Fibroblast of lung (primary cell): ENCODE results near the gene CARS1. TPM values are rescaled to one million over a fixed set of nuclear protein-coding genes. Genes with fewer than 3 reads are reported as not detected.

ENCODE experiments used
- DNase-seq, 2 donors: peaks; one replicate each; pipeline versions ENCODE4 v3.0.0 to v3.0.0-alpha.2; 2010; ENCODE audit warnings: low read depth in 2 of 2
- H2AFZ ChIP-seq: 2 replicates; pipeline ENCODE4 v1.5.1; 2012; ENCODE audit warnings: low read length, control low read depth, inconsistent platforms
- H3K27ac ChIP-seq: 2 replicates; pipeline ENCODE4 v1.5.1; 2011; ENCODE audit warnings: low read length, control low read depth; ENCODE audit not compliant: insufficient read depth
- H3K27me3 ChIP-seq: 2 replicates; pipeline ENCODE4 v1.5.1; 2011; ENCODE audit warnings: mild to moderate bottlenecking, low read length; ENCODE audit not compliant: control insufficient read depth, insufficient read depth
- H3K36me3 ChIP-seq: 2 replicates; pipeline ENCODE4 v1.5.1; 2011; ENCODE audit warnings: low read length; ENCODE audit not compliant: control insufficient read depth, insufficient read depth
- H3K4me1 ChIP-seq: 2 replicates; pipeline ENCODE4 v1.5.1; 2011; ENCODE audit warnings: low read length; ENCODE audit not compliant: control insufficient read depth, insufficient read depth; ENCODE audit errors: extremely low read depth
- H3K4me2 ChIP-seq: 2 replicates; pipeline ENCODE4 v1.5.1; 2011; ENCODE audit warnings: low read length, control low read depth; ENCODE audit not compliant: insufficient read depth; ENCODE audit errors: extremely low read depth
- H3K4me3 ChIP-seq, 4 experiments: fragments of 200-600 bp in 1 of 4; sonication (generic) in 1 of 4; replicated peaks in 1 of 4; 2 replicates each; pipeline ENCODE4 v1.5.1; 2011 to 2016; ENCODE audit warnings: low read length in 4 of 4, low read depth in 3 of 4, mild to moderate bottlenecking in 3 of 4, control low read depth in 2 of 4, inconsistent platforms in 1 of 4, mixed read lengths in 1 of 4; ENCODE audit not compliant: insufficient read depth in 1 of 4; ENCODE audit errors: control extremely low read depth in 1 of 4
- H3K79me2 ChIP-seq: 2 replicates; pipeline ENCODE4 v1.5.1; 2012; ENCODE audit warnings: mild to moderate bottlenecking, low read length, inconsistent platforms; ENCODE audit not compliant: control insufficient read depth, insufficient read depth
- H3K9ac ChIP-seq: 2 replicates; pipeline ENCODE4 v1.5.1; 2011; ENCODE audit warnings: mild to moderate bottlenecking, low read length, control low read depth; ENCODE audit not compliant: insufficient read depth
- H3K9me3 ChIP-seq: 2 replicates; pipeline ENCODE4 v1.5.1; 2012; ENCODE audit warnings: low read depth, low read length; ENCODE audit not compliant: control insufficient read depth, insufficient read depth
- H4K20me1 ChIP-seq: 2 replicates; pipeline ENCODE4 v1.5.1; 2011; ENCODE audit warnings: low read length; ENCODE audit not compliant: control insufficient read depth, insufficient read depth; ENCODE audit errors: extremely low read depth
- EZH2 ChIP-seq: IDR thresholded peaks from 2 replicates; pipeline ENCODE4 v1.5.1; 2012; ENCODE audit warnings: low read length, control low read depth, mild to moderate bottlenecking; ENCODE audit errors: missing control alignments
- polyA plus RNA-seq, 2 donors: library from polyadenylated mRNA; depleted of rRNA in 1 of 2; stranded (reverse) in 1 of 2; unstranded in 1 of 2; fragments of >200 nt; gene quantifications; 2 replicates each; pipeline ENCODE4 v1.2.1, GENCODE V29; 2011 to 2012; ENCODE audit warnings: missing spikeins in 1 of 2
- total RNA-seq: library from RNA; depleted of rRNA; stranded (reverse); fragments of >200 nt; gene quantifications from 2 replicates; pipeline ENCODE4 v1.2.1, GENCODE V29; 2014
- TF ChIP-seq, protein P1 (sequence below), 2 donors: IDR thresholded peaks in 1 of 2; conservative IDR thresholded peaks in 1 of 2; 1 replicate in 1 of 2; 2 replicates in 1 of 2; pipeline ENCODE4 v1.5.1; 2011 to 2012; ENCODE audit warnings: low read length in 2 of 2, control low read depth in 1 of 2, inconsistent platforms in 1 of 2, low read depth in 1 of 2, mild to moderate bottlenecking in 1 of 2

CARS1 gene
- total and polyA plus RNA-seq, 2 donors (not counting 1 experiment from before 2014, with no cell fraction given), result 67.5 to 149 TPM

DNA sequence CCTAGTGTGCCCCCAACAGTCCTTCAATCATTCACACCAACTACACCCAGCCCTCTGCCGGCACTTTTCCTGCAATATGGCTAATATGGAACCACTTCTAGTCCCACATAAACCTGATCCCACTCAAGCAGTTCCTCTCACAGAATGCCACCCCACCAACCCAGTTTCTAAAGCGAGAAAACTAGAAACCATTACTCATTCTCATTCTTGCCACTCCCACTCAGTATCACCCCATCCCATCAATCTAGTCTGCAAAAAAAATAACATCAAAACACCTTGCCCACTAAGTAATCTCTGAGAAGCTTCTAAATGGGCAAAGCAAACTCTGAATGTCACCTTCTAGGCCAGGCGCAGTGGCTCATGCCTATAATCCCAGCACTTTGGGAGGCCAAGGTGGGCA is 83.0 kb downstream of the CARS1 start:
- H2AFZ ChIP-seq, result no peak overlapping the region
- no peak overlapping the region for H3K27ac ChIP-seq
- H3K36me3 ChIP-seq, result peaks cover 7% of the 10 kb centered on the region
- no peaks in the 10 kb centered on the region for H4K20me1 ChIP-seq
- H3K9me3 ChIP-seq, result no peaks in the 10 kb centered on the region
- no peak overlapping the region for H3K4me2 ChIP-seq
- H3K4me3 ChIP-seq, result no peak overlapping the region
- TF ChIP-seq, protein P1, sequence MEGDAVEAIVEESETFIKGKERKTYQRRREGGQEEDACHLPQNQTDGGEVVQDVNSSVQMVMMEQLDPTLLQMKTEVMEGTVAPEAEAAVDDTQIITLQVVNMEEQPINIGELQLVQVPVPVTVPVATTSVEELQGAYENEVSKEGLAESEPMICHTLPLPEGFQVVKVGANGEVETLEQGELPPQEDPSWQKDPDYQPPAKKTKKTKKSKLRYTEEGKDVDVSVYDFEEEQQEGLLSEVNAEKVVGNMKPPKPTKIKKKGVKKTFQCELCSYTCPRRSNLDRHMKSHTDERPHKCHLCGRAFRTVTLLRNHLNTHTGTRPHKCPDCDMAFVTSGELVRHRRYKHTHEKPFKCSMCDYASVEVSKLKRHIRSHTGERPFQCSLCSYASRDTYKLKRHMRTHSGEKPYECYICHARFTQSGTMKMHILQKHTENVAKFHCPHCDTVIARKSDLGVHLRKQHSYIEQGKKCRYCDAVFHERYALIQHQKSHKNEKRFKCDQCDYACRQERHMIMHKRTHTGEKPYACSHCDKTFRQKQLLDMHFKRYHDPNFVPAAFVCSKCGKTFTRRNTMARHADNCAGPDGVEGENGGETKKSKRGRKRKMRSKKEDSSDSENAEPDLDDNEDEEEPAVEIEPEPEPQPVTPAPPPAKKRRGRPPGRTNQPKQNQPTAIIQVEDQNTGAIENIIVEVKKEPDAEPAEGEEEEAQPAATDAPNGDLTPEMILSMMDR (conservative IDR thresholded peaks at IDR 0.05 in 1 of 2, IDR thresholded peaks at IDR 0.05 in 1 of 2; ENCODE audit: low read depth in 1 of 2, low read length in 2 of 2), result no peak
- TF ChIP-seq EZH2, result no peak
- no peaks in the 10 kb centered on the region for H3K4me1 ChIP-seq
- H3K27me3 ChIP-seq, result no peaks in the 10 kb centered on the region
- no peak for DNase-seq
- no peak overlapping the region for H3K9ac ChIP-seq
- peaks cover 23% of the 10 kb centered on the region for H3K79me2 ChIP-seq

DNA sequence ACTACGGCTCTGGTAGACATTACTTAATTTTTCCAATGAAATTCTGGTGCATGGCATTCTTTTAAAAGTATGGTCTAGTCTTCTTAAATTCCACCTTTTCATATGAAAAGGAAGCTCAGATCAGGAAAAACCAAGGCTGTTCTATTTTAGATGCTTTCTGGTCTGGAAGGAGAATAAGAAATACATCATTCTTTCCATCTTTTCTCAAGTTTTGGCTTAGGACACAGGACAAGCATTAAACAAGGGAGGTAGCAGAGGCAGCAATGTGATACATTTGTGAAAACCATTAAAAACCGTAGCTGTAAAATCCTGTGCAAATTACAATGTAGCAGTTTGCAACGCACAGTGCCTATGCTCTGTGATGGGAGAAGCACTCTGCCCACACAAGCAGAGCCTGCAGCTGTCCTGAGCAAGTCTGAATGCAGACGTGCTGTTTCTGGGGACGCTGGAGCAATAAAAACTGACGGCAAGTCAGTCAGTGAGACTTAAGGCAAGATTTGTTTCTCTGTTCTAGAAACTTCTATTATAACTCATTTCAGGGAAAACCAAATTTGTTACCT is 88.8 kb downstream of the CARS1 start:
- no peak overlapping the region for H2AFZ ChIP-seq
- H3K79me2 ChIP-seq, result peaks cover 20% of the 10 kb centered on the region
- H3K36me3 ChIP-seq, result peaks cover 26% of the 10 kb centered on the region
- no peaks in the 10 kb centered on the region for H3K4me1 ChIP-seq
- no peak overlapping the region for H3K27ac ChIP-seq
- H3K27me3 ChIP-seq, result no peaks in the 10 kb centered on the region
- no peak for DNase-seq
- H3K4me3 ChIP-seq, result no peak overlapping the region
- TF ChIP-seq, protein P1 (conservative IDR thresholded peaks at IDR 0.05 in 1 of 2, IDR thresholded peaks at IDR 0.05 in 1 of 2; ENCODE audit: low read depth in 1 of 2, low read length in 2 of 2), result no peak
- no peak for TF ChIP-seq EZH2
- H3K9me3 ChIP-seq, result no peaks in the 10 kb centered on the region
- H3K9ac ChIP-seq, result no peak overlapping the region
- no peaks in the 10 kb centered on the region for H4K20me1 ChIP-seq
- no peak overlapping the region for H3K4me2 ChIP-seq

DNA sequence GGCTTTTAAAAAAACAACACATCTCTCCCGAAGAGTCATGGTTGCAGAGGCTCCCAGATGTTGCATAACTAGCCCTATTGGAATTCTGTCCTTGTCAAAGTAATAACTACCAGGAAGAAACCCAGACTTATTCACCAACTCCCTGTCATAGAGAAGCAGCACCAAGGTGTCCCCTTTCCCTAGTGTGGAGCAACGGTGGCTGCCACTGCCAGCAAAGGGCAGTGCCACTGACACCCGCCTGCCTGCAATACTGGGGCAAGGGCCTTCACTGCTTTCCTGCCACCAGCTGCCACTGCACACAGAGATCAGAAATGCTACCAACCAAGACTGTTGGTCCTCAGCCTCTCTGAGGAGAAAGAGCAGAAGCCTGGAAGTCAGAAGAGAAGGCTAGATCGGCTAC is 92.4 kb downstream of the CARS1 start:
- no peak for DNase-seq
- no peak overlapping the region for H2AFZ ChIP-seq
- H3K4me3 ChIP-seq, result no peak overlapping the region
- H3K9ac ChIP-seq, result no peak overlapping the region
- no peak overlapping the region for H3K27ac ChIP-seq
- no peak overlapping the region for H3K4me2 ChIP-seq
- H3K36me3 ChIP-seq, result peaks cover 35% of the 10 kb centered on the region
- TF ChIP-seq, protein P1 (conservative IDR thresholded peaks at IDR 0.05 in 1 of 2, IDR thresholded peaks at IDR 0.05 in 1 of 2; ENCODE audit: low read depth in 1 of 2, low read length in 2 of 2), result no peak
- no peak for TF ChIP-seq EZH2
- peaks cover 26% of the 10 kb centered on the region for H3K79me2 ChIP-seq
- no peaks in the 10 kb centered on the region for H3K4me1 ChIP-seq
- H4K20me1 ChIP-seq, result no peaks in the 10 kb centered on the region
- H3K9me3 ChIP-seq, result no peaks in the 10 kb centered on the region
- no peaks in the 10 kb centered on the region for H3K27me3 ChIP-seq
